Thyroid gland (tissue), 4 donors: ENCODE measurements around the gene TMCC3.

ENCODE experiments used
- CTCF ChIP-seq, 6 experiments: fragments of 200-600 bp in 3 of 6; fragments of 450-650 bp in 3 of 6; sonication (generic) in 3 of 6; IDR thresholded peaks; one replicate each; pipeline ENCODE4 v1.5.1; 2016 to 2019; ENCODE audit warnings: antibody characterized with exemption in 6 of 6, mild to moderate bottlenecking in 2 of 6, inconsistent platforms in 1 of 6, moderate library complexity in 1 of 6
- POLR2A ChIP-seq, 2 donors: fragments of 450-650 bp; IDR thresholded peaks; one replicate each; pipeline ENCODE4 v1.6.1; 2017; ENCODE audit warnings: antibody characterized with exemption in 2 of 2, mild to moderate bottlenecking in 2 of 2, moderate library complexity in 1 of 2

- TF ChIP-seq CTCF (IDR thresholded peaks at IDR 0.05) (no peak), POLR2A (IDR thresholded peaks at IDR 0.05) (no peak)
Measured at GRCh38 chr12:94582591-94582990, 67.8 kb downstream of the TMCC3 start.
